ENCODE data around the gene TNFAIP8. TPM values are rescaled to one million over a fixed set of nuclear protein-coding genes. Genes with fewer than 3 reads are reported as not detected.

TNFAIP8 gene
- total and polyA plus RNA-seq, 2 donors (not counting 1 experiment from before 2014, with no cell fraction given) = 67.3 to 109 TPM

GRCh38 chr5:119356612-119357188 lies 881 bp downstream of the TNFAIP8 start:
- H3K4me2 ChIP-seq (replicated peaks; ENCODE audit: low read depth, low read length, poor library complexity, severe bottlenecking) = peak overlapping the region; percentile 86
- POLR2A ChIA-PET = interaction anchor here (0.5 to 2.8 kb wide), 19 partner anchors 8 to 340 kb away, joined by 3 to 14 read pairs (median 5); partner anchors contain the start of gene DMXL1
- WGBS (ENCODE audit: insufficient coverage) = 17% methylated on average over 1 of the region's 4 CpGs
- DNase-seq (no peak), ATAC-seq (ENCODE audit: low read depth) (no peak)
- Mint-ChIP-seq H3K4me3 (peak overlapping the region; percentile 92), H3K4me1 (peaks cover 89% of the 10 kb centered on the region), H3K9me3 (ENCODE audit: insufficient read depth) (no peaks in the 10 kb centered on the region), H3K27ac (peak overlapping the region; percentile 93), H3K27me3 (no peaks in the 10 kb centered on the region)
- peaks cover 1 to 22% of the 10 kb centered on the region in 2 experiments for H3K36me3 ChIP-seq (replicated peaks in 1 of 2; ENCODE audit: control extremely low read depth in 1 of 2, control insufficient read depth in 1 of 2, extremely low read depth in 1 of 2, insufficient read depth in 2 of 2, low read length in 1 of 2)
- H3K27me3 ChIP-seq (replicated peaks in 1 of 4; ENCODE audit: control extremely low read depth in 1 of 4, control insufficient read depth in 3 of 4, insufficient read depth in 4 of 4, low read length in 3 of 4) = no peaks in the 10 kb centered on the region
- peaks cover 73 to 76% of the 10 kb centered on the region in 2 donors for H3K4me1 ChIP-seq (ENCODE audit: control insufficient read depth in 2 of 2, insufficient read depth in 2 of 2, low read length in 2 of 2)
- CTCF ChIA-PET = interaction anchor here (0.9 to 16.2 kb wide), 16 partner anchors 10 to 369 kb away, joined by 3 to 209 read pairs (median 7); partner anchors contain the start of gene DTWD2
- H3K27ac ChIP-seq (ENCODE audit: low read length in 2 of 2) = peak overlapping the region; percentile 78 to 91
- H3K4me3 ChIP-seq (ENCODE audit: control extremely low read depth in 1 of 5, extremely low read depth in 1 of 5, insufficient read depth in 1 of 5, low read depth in 2 of 5, low read length in 4 of 5) = peak overlapping the region; percentile 76 to 93 (median 89)
- TF ChIP-seq EZH2 (IDR thresholded peaks at IDR 0.05; ENCODE audit: borderline replicate concordance, insufficient read depth, low read depth, low read length, poor library complexity, severe bottlenecking) (no peak), CTCF (IDR thresholded peaks at IDR 0.05) (no peak)
- no peaks in the 10 kb centered on the region for H3K9me3 ChIP-seq (ENCODE audit: control extremely low read depth in 1 of 3, control insufficient read depth in 2 of 3, insufficient read depth in 1 of 3, low read length in 2 of 3)
- H4K20me1 ChIP-seq (ENCODE audit: control insufficient read depth, insufficient read depth, low read length, poor library complexity, severe bottlenecking) = peaks cover 19% of the 10 kb centered on the region
- H2AFZ ChIP-seq (ENCODE audit: insufficient read depth, low read depth, low read length, poor library complexity, severe bottlenecking) = peak overlapping the region; percentile 56
- peak overlapping the region; percentile 81 for H3K9ac ChIP-seq (ENCODE audit: low read length)
- H3K79me2 ChIP-seq (ENCODE audit: control insufficient read depth, insufficient read depth, low read length) = peaks cover 100% of the 10 kb centered on the region
- intact Hi-C loops (cut with micrococcal nuclease) = loop anchor here (2.0 kb wide), 2 partner anchors 48 to 88 kb away; no protein-coding TSS in a partner anchor

GRCh38 chr5:119357270-119357669 lies 1.5 kb downstream of the TNFAIP8 start:
- H3K4me1 ChIP-seq (ENCODE audit: control insufficient read depth in 2 of 2, insufficient read depth in 2 of 2, low read length in 2 of 2) = peaks cover 73 to 76% of the 10 kb centered on the region in 2 donors

More at GRCh38 chr5:119357270-119357669, 1.5 kb downstream of the TNFAIP8 start:
- H3K27me3 Mint-ChIP-seq = no peaks in the 10 kb centered on the region
- peak overlapping the region; percentile 93 for H3K27ac Mint-ChIP-seq
- Histone ChIP-seq H2AFZ (ENCODE audit: insufficient read depth, low read depth, low read length, poor library complexity, severe bottlenecking) (no peak overlapping the region), H3K27me3 (replicated peaks in 1 of 4; ENCODE audit: control extremely low read depth in 1 of 4, control insufficient read depth in 3 of 4, insufficient read depth in 4 of 4, low read length in 3 of 4) (no peaks in the 10 kb centered on the region), H3K36me3 (replicated peaks in 1 of 2; ENCODE audit: control extremely low read depth in 1 of 2, control insufficient read depth in 1 of 2, extremely low read depth in 1 of 2, insufficient read depth in 2 of 2, low read length in 1 of 2) (peaks cover 1 to 24% of the 10 kb centered on the region in 2 experiments), H3K9me3 (ENCODE audit: control extremely low read depth in 1 of 3, control insufficient read depth in 2 of 3, insufficient read depth in 1 of 3, low read length in 2 of 3) (no peaks in the 10 kb centered on the region), H3K27ac (ENCODE audit: low read length in 2 of 2) (peak overlapping the region; percentile 78 to 91), H4K20me1 (ENCODE audit: control insufficient read depth, insufficient read depth, low read length, poor library complexity, severe bottlenecking) (peaks cover 25% of the 10 kb centered on the region), H3K4me3 (ENCODE audit: control extremely low read depth in 1 of 5, extremely low read depth in 1 of 5, insufficient read depth in 1 of 5, low read depth in 2 of 5, low read length in 4 of 5) (peak overlapping the region; percentile 76 to 93 (median 89)), H3K9ac (ENCODE audit: low read length) (peak overlapping the region; percentile 81), H3K79me2 (ENCODE audit: control insufficient read depth, insufficient read depth, low read length) (peaks cover 100% of the 10 kb centered on the region), H3K4me2 (replicated peaks; ENCODE audit: low read depth, low read length, poor library complexity, severe bottlenecking) (peak overlapping the region; percentile 86)
- H3K4me3 Mint-ChIP-seq = peak overlapping the region; percentile 92
- ChIA-PET CTCF (interaction anchor here (0.7 to 16.2 kb wide), 15 partner anchors 9 to 369 kb away, joined by 3 to 209 read pairs (median 7); partner anchors contain the start of gene DTWD2), POLR2A (interaction anchor here (0.7 to 2.8 kb wide), 11 partner anchors 10 to 89 kb away, joined by 3 to 14 read pairs (median 7); no protein-coding TSS in a partner anchor)
- DNase-seq (no peak), ATAC-seq (ENCODE audit: low read depth) (no peak)
- TF ChIP-seq EZH2 (IDR thresholded peaks at IDR 0.05; ENCODE audit: borderline replicate concordance, insufficient read depth, low read depth, low read length, poor library complexity, severe bottlenecking) = no peak
- TF ChIP-seq CTCF (IDR thresholded peaks at IDR 0.05) = no peak
- WGBS (ENCODE audit: insufficient coverage) = no CpG with 5 or more reads among the region's 3 CpGs
- peaks cover 89% of the 10 kb centered on the region for H3K4me1 Mint-ChIP-seq
- intact Hi-C loops (cut with micrococcal nuclease) = loop anchor here (2.0 kb wide), 2 partner anchors 48 to 88 kb away; no protein-coding TSS in a partner anchor
- no peaks in the 10 kb centered on the region for H3K9me3 Mint-ChIP-seq (ENCODE audit: insufficient read depth)
